GM12891 (cell line): Measurements from ENCODE around the gene SLC2A4RG.

ENCODE experiments used
- POLR2AphosphoS5 ChIP-seq: IDR thresholded peaks from 2 replicates; pipeline ENCODE4 v1.6.1; 2011; ENCODE audit warnings: low read depth, low read length, control low read depth
- SPI1 ChIP-seq: IDR thresholded peaks from 2 replicates; pipeline ENCODE4 v1.6.1; 2011; ENCODE audit warnings: low read depth, low read length, control low read depth

- TF ChIP-seq POLR2AphosphoS5 (no peak), SPI1 (no peak)
Observed at GRCh38 chr20:63759377-63759901, 19.9 kb downstream of the SLC2A4RG start.
